GM12878 (cell line): ENCODE measurements around the gene LVRN. TPM values are rescaled to one million over a fixed set of nuclear protein-coding genes. Genes with fewer than 3 reads are reported as not detected.

Experiments
- ATAC-seq: fragments of 200-7000 bp; cut with Tn5 transposase; 3 replicates; pipeline ENCODE4 v1.9.1; 2020; ENCODE audit warnings: mild to moderate bottlenecking, moderate library complexity
- BruUV-seq: library from RNA; stranded (reverse); fragments of 400-500 nt; replicated peaks from 2 replicates; lab custom pipeline; 2021; lab: Mats Ljungman, UMichigan
- CTCF ChIA-PET: fragments of 300-600 bp; sonication (Branson Sonifier 250); formaldehyde crosslinking; extraction: SDS; loops from one replicate; lab custom pipeline; 2021; ENCODE audit warnings: inconsistent platforms; lab: Yijun Ruan, JAX
- POLR2A ChIA-PET: fragments of 350-600 bp; formaldehyde crosslinking; extraction: SDS; loops from one replicate; lab custom pipeline; 2021; ENCODE audit warnings: inconsistent platforms; lab: Charles Lee
- RAD21 ChIA-PET: fragments of 300-600 bp; sonication (Branson Sonifier 250); formaldehyde crosslinking; loops from one replicate; lab custom pipeline; 2023; ENCODE audit warnings: antibody characterized with exemption; ENCODE audit not compliant: unreplicated experiment; lab: Charles Lee
- SMC1A ChIA-PET: fragments of 300-600 bp; sonication (Branson Sonifier 250); formaldehyde crosslinking; loops from one replicate; lab custom pipeline; 2023; ENCODE audit not compliant: unreplicated experiment, uncharacterized antibody; lab: Charles Lee
- DNase-seq: peaks from one replicate; pipeline ENCODE4 v3.0.0-alpha.2; 2011; ENCODE audit warnings: low read depth, low spot score
- FAIRE-seq: peaks from 3 replicates; lab custom pipeline; 2011; peaks lifted over from hg19 to GRCh38; lab: Jason Lieb, UNC
- H2AFZ ChIP-seq: 2 replicates; pipeline ENCODE4 v1.6.0; 2011; ENCODE audit warnings: low read depth, low read length, control low read depth; ENCODE audit not compliant: control insufficient read depth
- H3K27ac ChIP-seq: 2 replicates; pipeline ENCODE4 v1.5.1; 2011; ENCODE audit warnings: control low read depth; ENCODE audit not compliant: control insufficient read depth, insufficient read depth
- H3K27me3 ChIP-seq, 2 experiments: replicated peaks in 1 of 2; 2 replicates each; pipeline versions ENCODE4 v1.6.0 to v1.6.1; 2011; ENCODE audit warnings: low read length in 1 of 2; ENCODE audit not compliant: control insufficient read depth in 2 of 2, insufficient read depth in 2 of 2
- H3K36me3 ChIP-seq, 2 experiments: 2 replicates each; pipeline ENCODE4 v1.5.1; 2011; ENCODE audit warnings: low read length in 1 of 2; ENCODE audit not compliant: control insufficient read depth in 2 of 2, insufficient read depth in 2 of 2
- H3K4me1 ChIP-seq: 2 replicates; pipeline ENCODE4 v1.6.1; 2011; ENCODE audit warnings: mild to moderate bottlenecking, low read length, moderate library complexity, mixed read lengths; ENCODE audit not compliant: control insufficient read depth, insufficient read depth
- H3K4me2 ChIP-seq: 2 replicates; pipeline ENCODE4 v1.6.0; 2011; ENCODE audit warnings: control low read depth; ENCODE audit not compliant: control insufficient read depth, insufficient read depth
- H3K4me3 ChIP-seq: fragments of 200-600 bp; sonication (generic); 2 replicates; pipeline ENCODE4 v1.5.1; 2016
- H3K79me2 ChIP-seq: 2 replicates; pipeline ENCODE4 v1.6.0; 2011; ENCODE audit warnings: low read length; ENCODE audit not compliant: control insufficient read depth, insufficient read depth
- H3K9ac ChIP-seq: 2 replicates; pipeline ENCODE4 v1.8.0; 2011; ENCODE audit warnings: low read length, control low read depth, mixed read lengths; ENCODE audit not compliant: control insufficient read depth, insufficient read depth
- H3K9me3 ChIP-seq: replicated peaks from 3 replicates; pipeline ENCODE4 v1.5.1; 2011; ENCODE audit warnings: mild to moderate bottlenecking, low read length; ENCODE audit not compliant: control insufficient read depth, insufficient read depth
- H4K20me1 ChIP-seq: 2 replicates; pipeline ENCODE4 v1.6.0; 2011; ENCODE audit not compliant: control insufficient read depth, insufficient read depth
- ATF2 ChIP-seq: IDR thresholded peaks from 2 replicates; pipeline ENCODE4 v1.6.1; 2012; ENCODE audit warnings: low read length, inconsistent platforms
- CUX1 ChIP-seq: IDR thresholded peaks from 2 replicates; pipeline ENCODE4 v1.6.1; 2012; ENCODE audit warnings: improper control_type of control experiment, low read depth, low read length; ENCODE audit not compliant: insufficient replicate concordance
- DPF2 ChIP-seq: fragments of 450-650 bp; IDR thresholded peaks from 2 replicates; pipeline ENCODE4 v1.6.1; 2017; ENCODE audit warnings: mild to moderate bottlenecking
- IKZF1 ChIP-seq: fragments of 450-650 bp; conservative IDR thresholded peaks from 2 replicates; pipeline ENCODE4 v1.6.1; 2017; ENCODE audit warnings: antibody characterized with exemption, mild to moderate bottlenecking
- IKZF2 ChIP-seq, 2 experiments: fragments of 450-650 bp; IDR thresholded peaks; 2 replicates each; pipeline ENCODE4 v1.6.1; 2017; ENCODE audit warnings: mild to moderate bottlenecking in 2 of 2, moderate library complexity in 2 of 2
- LARP7 ChIP-seq: fragments of 450-650 bp; IDR thresholded peaks from 2 replicates; pipeline ENCODE4 v1.6.1; 2017; ENCODE audit warnings: mild to moderate bottlenecking
- MEF2B ChIP-seq: fragments of 450-650 bp; IDR thresholded peaks from 2 replicates; pipeline ENCODE4 v1.6.1; 2018; ENCODE audit warnings: mild to moderate bottlenecking, moderate library complexity; ENCODE audit not compliant: partially characterized antibody, poor library complexity, severe bottlenecking
- MTA2 ChIP-seq: fragments of 450-650 bp; IDR thresholded peaks from 2 replicates; pipeline ENCODE4 v1.6.1; 2016; ENCODE audit warnings: low read depth, mild to moderate bottlenecking, moderate library complexity
- NR2C2 ChIP-seq: IDR thresholded peaks from 2 replicates; pipeline ENCODE4 v1.6.1; 2011; ENCODE audit warnings: borderline replicate concordance, low read depth; ENCODE audit not compliant: control insufficient read depth, insufficient read length
- PML ChIP-seq: IDR thresholded peaks from 2 replicates; pipeline ENCODE4 v1.6.1; 2012; ENCODE audit warnings: low read length, inconsistent platforms
- RUNX3 ChIP-seq: IDR thresholded peaks from 2 replicates; pipeline ENCODE4 v1.6.1; 2012; ENCODE audit warnings: low read length, inconsistent platforms
- SPI1 ChIP-seq: IDR thresholded peaks from 2 replicates; pipeline ENCODE4 v1.6.1; 2011; ENCODE audit warnings: low read depth, mild to moderate bottlenecking, low read length, moderate library complexity, borderline replicate concordance; ENCODE audit not compliant: insufficient read depth
- WGBS: methylation state at CpG from one replicate; pipeline ENCODE4 v1.1.6; 2016; ENCODE audit warnings: low lambda C conversion rate; ENCODE audit not compliant: insufficient replicate concordance, insufficient coverage; ENCODE audit errors: missing lambda C conversion rate; 5-methylcytosine and 5-hydroxymethylcytosine counted together
- in situ Hi-C: fragments of 300-500 bp; cut with MboI; formaldehyde crosslinking; loops from 9 replicates; pipeline ENCODE4 v1.14.3; 2018; ENCODE audit warnings: mixed read lengths
- intact Hi-C: fragments of 100-400 bp; cut with micrococcal nuclease; formaldehyde crosslinking; loops from one replicate; pipeline ENCODE4 v1.14.2; 2022; ENCODE audit not compliant: unreplicated experiment
- polyA plus RNA-seq, 11 experiments: library from polyadenylated mRNA; depleted of rRNA in 4 of 11; unstranded in 6 of 11; stranded (reverse) in 5 of 11; fragments of >200 nt; fragmentation: Nextera tagmentation in 4 of 11; fragmentation: Illumina TruSeq in 1 of 11; extraction: Ambion mirVana in 4 of 11; extraction: Trizol in 1 of 11; gene quantifications; 1 replicate in 1 of 11; 2 replicates in 10 of 11; pipeline versions ENCODE4 v1.2.1 to v1.2.3, GENCODE V29; 2011 to 2016; ENCODE audit warnings: inconsistent platforms in 2 of 11, missing spikeins in 2 of 11, low read depth in 1 of 11
- total RNA-seq, 4 experiments: library from RNA; depleted of rRNA in 3 of 4; stranded (reverse); fragments of >200 nt in 3 of 4; fragmentation: Illumina TruSeq in 1 of 4; extraction: Trizol in 1 of 4; gene quantifications; 2 replicates each; pipeline versions ENCODE4 v1.2.1 to v1.2.3, GENCODE V29; 2013 to 2021

Gene LVRN
- total and polyA plus RNA-seq, 10 of the 15 experiments (the other 5 are each of a cell fraction or from before 2014, with no cell fraction given), result 0.04 to 0.87 (median 0.11) TPM; not detected in 4

GRCh38 chr5:116038817-116039216, 76.5 kb downstream of the LVRN start:
- DNase-seq (no peak), FAIRE-seq (no peak), ATAC-seq (peak; percentile 87)
- H3K79me2 ChIP-seq, result no peaks in the 10 kb centered on the region
- TF ChIP-seq SPI1 (peak; percentile 71; the same call in 1 of the 2 replicates), PML (no peak), MTA2 (peak; percentile 50), MEF2B (peak; percentile 83), CUX1 (no peak), LARP7 (0 out of 2 replicates have a peak, but pooled peaks have one; percentile 27), NR2C2 (no peak), IKZF1 (0 out of 2 replicates have a peak, but pooled peaks have one; percentile 18), RUNX3 (peak; percentile 34; the same call in 1 of the 2 replicates), IKZF2 (IDR thresholded peaks at IDR 0.05) (0 out of 4 replicates have a peak, but pooled peaks of 1 of the 2 experiments have one; percentile 21), ATF2 (no peak), DPF2 (peak; percentile 27; the same call in 1 of the 2 replicates)
- WGBS, result 2% methylated on average over 3 of the region's 3 CpGs
- H3K27ac ChIP-seq, result no peak overlapping the region
- ChIA-PET RAD21 (no interaction called here), SMC1A (interaction anchor here (0.6 to 1.3 kb wide), 5 partner anchors 36 to 403 kb away, joined by 3 read pairs; no protein-coding TSS in a partner anchor), POLR2A (no interaction called here), CTCF (interaction anchor here (0.9 to 1.5 kb wide), 3 partner anchors 30 to 401 kb away, joined by 3 read pairs; no protein-coding TSS in a partner anchor)
- H3K4me3 ChIP-seq, result no peak overlapping the region
- no peaks in the 10 kb centered on the region for H4K20me1 ChIP-seq
- H3K9ac ChIP-seq, result no peak overlapping the region
- intact Hi-C loops, result no loop called here
- H3K4me1 ChIP-seq, result no peaks in the 10 kb centered on the region
- no TSS peak for BruUV-seq
- H2AFZ ChIP-seq, result peak overlapping the region; percentile 6
- 0 out of 2 replicates have a peak overlapping the region, but pooled peaks have one; percentile 11 for H3K4me2 ChIP-seq
- in situ Hi-C loops, result no loop called here
- H3K27me3 ChIP-seq, result no peaks in the 10 kb centered on the region; a peak in 1 of 4 replicates
- H3K36me3 ChIP-seq, result no peaks in the 10 kb centered on the region
- no peaks in the 10 kb centered on the region for H3K9me3 ChIP-seq
